Measurements from ENCODE around the gene GALNTL6.

Gene GALNTL6

DNA sequence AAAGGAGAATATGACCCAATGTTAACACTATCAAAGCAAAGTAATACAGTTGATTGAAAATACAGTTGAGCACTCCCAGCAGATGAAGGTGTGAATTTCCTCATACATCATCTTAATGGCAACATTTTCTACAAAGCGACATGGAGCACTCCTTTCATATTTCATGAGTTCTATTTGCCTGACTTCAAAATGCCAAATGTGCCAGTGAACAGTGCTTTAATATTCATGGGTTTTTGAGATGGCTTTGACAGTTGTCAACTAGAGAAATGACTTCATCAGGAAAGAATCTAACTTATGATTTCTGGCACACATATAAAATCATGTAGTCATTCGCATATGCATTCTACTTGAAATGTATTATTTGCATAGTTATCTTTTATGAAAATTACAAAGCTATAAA, 222.4 kb downstream of the GALNTL6 start:
- TF ChIP-seq, protein P1, sequence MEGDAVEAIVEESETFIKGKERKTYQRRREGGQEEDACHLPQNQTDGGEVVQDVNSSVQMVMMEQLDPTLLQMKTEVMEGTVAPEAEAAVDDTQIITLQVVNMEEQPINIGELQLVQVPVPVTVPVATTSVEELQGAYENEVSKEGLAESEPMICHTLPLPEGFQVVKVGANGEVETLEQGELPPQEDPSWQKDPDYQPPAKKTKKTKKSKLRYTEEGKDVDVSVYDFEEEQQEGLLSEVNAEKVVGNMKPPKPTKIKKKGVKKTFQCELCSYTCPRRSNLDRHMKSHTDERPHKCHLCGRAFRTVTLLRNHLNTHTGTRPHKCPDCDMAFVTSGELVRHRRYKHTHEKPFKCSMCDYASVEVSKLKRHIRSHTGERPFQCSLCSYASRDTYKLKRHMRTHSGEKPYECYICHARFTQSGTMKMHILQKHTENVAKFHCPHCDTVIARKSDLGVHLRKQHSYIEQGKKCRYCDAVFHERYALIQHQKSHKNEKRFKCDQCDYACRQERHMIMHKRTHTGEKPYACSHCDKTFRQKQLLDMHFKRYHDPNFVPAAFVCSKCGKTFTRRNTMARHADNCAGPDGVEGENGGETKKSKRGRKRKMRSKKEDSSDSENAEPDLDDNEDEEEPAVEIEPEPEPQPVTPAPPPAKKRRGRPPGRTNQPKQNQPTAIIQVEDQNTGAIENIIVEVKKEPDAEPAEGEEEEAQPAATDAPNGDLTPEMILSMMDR (conservative IDR thresholded peaks at IDR 0.05): no peak
- H3K27ac ChIP-seq: no peak overlapping the region

DNA sequence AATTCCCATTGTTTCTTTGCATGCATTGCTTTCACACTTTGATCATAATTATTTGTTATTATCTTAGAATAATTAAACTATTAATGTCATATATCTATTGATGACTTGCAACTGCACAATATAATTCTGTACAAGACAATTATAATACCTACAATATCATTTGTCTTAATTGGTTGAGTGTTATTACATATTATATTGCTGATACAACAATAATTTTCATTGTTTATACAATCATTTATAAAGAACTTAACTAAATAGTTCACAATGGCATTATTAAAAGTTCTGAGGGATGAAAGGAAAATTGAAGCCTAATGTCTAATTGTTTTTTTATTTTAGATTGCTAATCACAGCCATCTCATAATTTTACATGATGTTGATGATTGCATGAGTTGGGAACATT, 227.6 kb downstream of the GALNTL6 start:
- TF ChIP-seq, protein P1 (conservative IDR thresholded peaks at IDR 0.05): no peak
- no peak overlapping the region for H3K27ac ChIP-seq

DNA sequence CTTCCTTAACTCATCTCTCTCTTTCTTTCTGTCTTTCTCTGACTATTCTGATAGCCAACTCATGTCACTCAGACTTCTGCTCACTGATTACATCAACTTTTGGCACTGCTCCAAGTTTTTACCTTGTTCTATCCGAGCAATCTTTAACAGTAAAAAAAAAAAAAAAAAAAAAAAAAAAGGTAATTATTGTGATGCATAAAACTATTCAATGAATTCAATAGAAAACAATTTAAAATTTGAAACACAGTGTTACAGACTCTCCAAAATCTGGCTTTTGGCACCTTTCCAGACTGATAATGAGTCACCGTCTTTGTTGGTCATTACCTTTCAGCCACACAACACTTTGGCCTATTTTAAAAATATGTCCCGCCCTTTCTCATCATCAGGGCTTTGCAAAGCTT, 229.5 kb downstream of the GALNTL6 start:
- TF ChIP-seq, protein P1 (conservative IDR thresholded peaks at IDR 0.05): no peak
- H3K27ac ChIP-seq: no peak overlapping the region

DNA sequence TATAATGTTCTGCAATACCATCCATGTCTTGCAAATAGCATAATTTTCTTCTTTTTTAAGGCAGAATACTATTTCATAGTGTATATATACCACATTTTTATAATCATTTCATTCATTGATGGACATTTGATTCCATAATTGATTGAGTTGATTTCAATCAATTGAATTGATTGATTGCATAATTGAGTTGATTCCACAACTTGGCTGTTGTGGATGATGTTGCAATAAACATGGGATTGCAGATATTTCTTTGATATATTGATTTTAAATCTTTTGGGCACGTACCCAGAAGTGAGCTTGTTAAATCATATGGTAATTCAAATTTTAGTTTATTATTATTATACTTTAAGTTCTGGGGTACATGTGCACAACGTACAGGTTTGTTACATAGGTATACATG, 232.8 kb downstream of the GALNTL6 start:
- TF ChIP-seq, protein P1 (conservative IDR thresholded peaks at IDR 0.05): no peak
- H3K27ac ChIP-seq: no peak overlapping the region

DNA sequence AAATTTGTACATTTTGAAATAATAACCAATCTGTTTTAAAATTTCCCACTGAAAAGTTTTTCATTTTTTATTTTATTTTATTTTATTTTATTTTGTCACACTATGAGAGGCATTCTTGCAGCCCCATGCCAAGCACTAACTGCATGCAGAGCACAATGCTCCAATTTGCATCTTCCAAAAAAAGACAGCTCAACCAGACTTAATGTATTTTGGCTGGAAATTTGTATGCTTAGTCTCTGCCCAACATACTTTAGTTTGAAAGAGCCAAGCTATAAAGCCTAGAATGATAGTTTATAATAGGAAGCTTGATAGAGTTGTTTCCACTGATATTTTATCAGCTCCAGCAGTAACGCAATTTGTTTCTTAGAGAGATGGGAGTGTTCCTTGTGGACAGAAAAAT, 235.5 kb downstream of the GALNTL6 start:
- TF ChIP-seq, protein P1 (conservative IDR thresholded peaks at IDR 0.05): no peak

DNA sequence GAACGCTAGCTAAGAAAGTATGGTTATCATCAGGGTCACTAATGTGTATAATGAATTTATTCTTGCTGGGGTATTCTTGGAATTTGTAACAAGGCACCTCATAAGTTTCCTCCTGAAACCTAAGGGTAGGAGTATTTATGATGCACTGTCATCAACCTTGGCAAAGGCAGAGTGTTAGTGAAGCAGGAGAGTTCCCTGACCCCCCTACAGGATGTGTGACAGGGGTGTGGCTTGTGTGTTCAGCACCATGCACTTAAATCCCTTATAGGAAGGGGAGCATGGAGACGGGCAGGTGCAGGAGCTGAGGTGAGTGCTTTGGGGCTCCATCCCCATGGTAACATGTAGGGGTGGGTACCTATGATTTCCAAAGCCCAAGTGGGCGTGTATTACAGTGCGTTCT, 237.7 kb downstream of the GALNTL6 start:
- no peak overlapping the region for H3K27ac ChIP-seq
- TF ChIP-seq, protein P1 (conservative IDR thresholded peaks at IDR 0.05): no peak

More for the DNA sequence above, 235.5 kb downstream of the GALNTL6 start:
- H3K27ac ChIP-seq: no peak overlapping the region

DNA sequence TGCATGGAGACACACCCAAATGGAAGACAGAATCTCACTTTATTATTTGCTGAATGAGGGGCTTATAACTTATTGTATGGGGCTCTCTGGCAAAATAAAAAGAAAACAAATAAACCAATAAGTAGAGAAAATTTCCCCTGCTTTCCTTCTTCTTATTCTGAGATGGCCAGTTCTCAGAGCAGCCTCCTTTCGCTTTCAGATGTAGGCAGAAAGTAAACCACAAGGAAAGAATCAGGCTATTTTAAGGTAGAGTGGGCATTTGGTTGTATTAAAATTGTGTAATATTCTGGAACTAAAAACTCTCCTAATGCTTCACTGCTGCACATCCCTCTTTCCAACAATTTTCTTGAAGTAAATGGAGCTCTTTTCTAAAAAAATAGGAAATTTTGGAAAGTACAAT, 241.8 kb downstream of the GALNTL6 start:
- no peak overlapping the region for H3K27ac ChIP-seq
- TF ChIP-seq, protein P1 (conservative IDR thresholded peaks at IDR 0.05): no peak

DNA sequence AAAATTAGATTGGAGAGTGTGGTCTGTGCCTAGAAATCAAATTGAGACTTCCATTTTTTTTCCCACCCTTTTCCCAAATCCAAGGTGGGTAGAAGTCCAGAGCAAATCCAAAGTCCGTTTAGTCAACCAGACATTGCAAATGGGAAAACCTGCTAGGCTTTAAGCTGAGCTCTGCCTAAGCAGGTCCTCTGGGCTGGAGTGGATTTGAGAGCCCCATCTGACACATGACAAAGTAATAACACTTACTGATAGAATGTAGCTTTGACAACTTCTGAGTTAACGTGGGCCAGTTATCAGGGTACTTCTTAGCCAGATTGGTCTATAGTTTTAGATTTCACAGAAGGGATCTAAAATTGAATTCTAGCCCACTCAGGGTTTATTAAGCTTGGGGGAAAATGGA, 242.3 kb downstream of the GALNTL6 start:
- no peak overlapping the region for H3K27ac ChIP-seq
- TF ChIP-seq, protein P1 (conservative IDR thresholded peaks at IDR 0.05): no peak

All from VCaP (cell line).